H9 (cell line): ENCODE data around the gene KRTAP22-1. TPM values are rescaled to one million over a fixed set of nuclear protein-coding genes. Genes with fewer than 3 reads are reported as not detected.

Source experiments
- DNase-seq: peaks from one replicate; pipeline ENCODE4 v3.0.0-alpha.2; 2017
- H2AFZ ChIP-seq: one replicate; pipeline ENCODE4 v1.6.1; 2013; ENCODE audit warnings: mild to moderate bottlenecking, low read length, control low read depth, moderate library complexity
- H2AK5ac ChIP-seq: 2 replicates; pipeline ENCODE4 v1.6.1; 2013; ENCODE audit warnings: low read length, control low read depth, mixed read lengths; ENCODE audit not compliant: insufficient read length
- H2BK120ac ChIP-seq: one replicate; pipeline ENCODE4 v1.6.1; 2013; ENCODE audit warnings: low read depth, mild to moderate bottlenecking, low read length, control low read depth, inconsistent platforms; ENCODE audit not compliant: poor library complexity, severe bottlenecking
- H2BK12ac ChIP-seq: 2 replicates; pipeline ENCODE4 v1.6.1; 2013; ENCODE audit warnings: low read length, control low read depth, mixed read lengths, low read depth; ENCODE audit not compliant: insufficient read length
- H2BK15ac ChIP-seq: 2 replicates; pipeline ENCODE4 v1.6.1; 2013; ENCODE audit warnings: low read depth, low read length, control low read depth
- H2BK20ac ChIP-seq: one replicate; pipeline ENCODE4 v1.6.1; 2013; ENCODE audit warnings: low read depth, mild to moderate bottlenecking, low read length, control low read depth, inconsistent platforms; ENCODE audit not compliant: poor library complexity, severe bottlenecking
- H2BK5ac ChIP-seq: 2 replicates; pipeline ENCODE4 v1.6.1; 2013; ENCODE audit warnings: low read length, control low read depth, mixed read lengths; ENCODE audit not compliant: insufficient read length
- H3K14ac ChIP-seq: 2 replicates; pipeline ENCODE4 v1.6.1; 2013; ENCODE audit warnings: low read length, control low read depth; ENCODE audit not compliant: insufficient read depth
- H3K18ac ChIP-seq: 2 replicates; pipeline ENCODE4 v1.6.1; 2013; ENCODE audit warnings: low read depth, mild to moderate bottlenecking, mixed read lengths, low read length, control low read depth; ENCODE audit not compliant: insufficient read length
- H3K23ac ChIP-seq: 2 replicates; pipeline ENCODE4 v1.6.1; 2013; ENCODE audit warnings: low read length, control low read depth, mixed read lengths, low read depth; ENCODE audit not compliant: insufficient read length
- H3K23me2 ChIP-seq: 2 replicates; pipeline ENCODE4 v1.6.1; 2013; ENCODE audit warnings: low read depth, mild to moderate bottlenecking, mixed read lengths, low read length, control low read depth; ENCODE audit not compliant: insufficient read length, poor library complexity, severe bottlenecking
- H3K27ac ChIP-seq: 2 replicates; pipeline ENCODE4 v1.5.1; 2013; ENCODE audit warnings: low read length, control low read depth, mixed read lengths, low read depth; ENCODE audit not compliant: insufficient read length
- H3K27me3 ChIP-seq: 2 replicates; pipeline ENCODE4 v1.6.1; 2013; ENCODE audit warnings: low read length, control low read depth, inconsistent platforms; ENCODE audit not compliant: insufficient read depth
- H3K4ac ChIP-seq: 2 replicates; pipeline ENCODE4 v1.6.1; 2013; ENCODE audit warnings: low read depth, mild to moderate bottlenecking, control low read depth, inconsistent platforms, low read length, moderate library complexity
- H3K4me1 ChIP-seq: 2 replicates; pipeline ENCODE4 v1.6.1; 2013; ENCODE audit warnings: low read length, control low read depth, inconsistent platforms; ENCODE audit not compliant: insufficient read depth
- H3K4me2 ChIP-seq: 2 replicates; pipeline ENCODE4 v1.6.1; 2013; ENCODE audit warnings: low read length, control low read depth, mixed read lengths; ENCODE audit not compliant: insufficient read length, insufficient read depth
- H3K56ac ChIP-seq: 2 replicates; pipeline ENCODE4 v1.6.1; 2013; ENCODE audit warnings: low read depth, mild to moderate bottlenecking, mixed read lengths, low read length, control low read depth; ENCODE audit not compliant: insufficient read length
- H3K79me1 ChIP-seq: 2 replicates; pipeline ENCODE4 v1.6.1; 2013; ENCODE audit warnings: low read depth, mild to moderate bottlenecking, moderate library complexity, low read length, control low read depth, inconsistent platforms; ENCODE audit not compliant: insufficient read depth, poor library complexity, severe bottlenecking
- H3K79me2 ChIP-seq: 2 replicates; pipeline ENCODE4 v1.6.1; 2013; ENCODE audit warnings: low read length, control low read depth, inconsistent platforms; ENCODE audit not compliant: insufficient read depth
- H3K9ac ChIP-seq: 2 replicates; pipeline ENCODE4 v1.6.1; 2013; ENCODE audit warnings: low read length, control low read depth, mixed read lengths; ENCODE audit not compliant: insufficient read length; ENCODE audit errors: extremely low read depth
- H3K9me3 ChIP-seq: one replicate; pipeline ENCODE4 v1.6.1; 2013; ENCODE audit warnings: low read depth, low read length, inconsistent platforms; ENCODE audit not compliant: control insufficient read depth
- H3T11ph ChIP-seq: one replicate; pipeline ENCODE4 v1.6.1; 2013; ENCODE audit warnings: mild to moderate bottlenecking, low read length, control low read depth, inconsistent platforms
- H4K20me1 ChIP-seq: one replicate; pipeline ENCODE4 v1.6.1; 2013; ENCODE audit not compliant: control insufficient read depth, insufficient read length, insufficient read depth
- H4K5ac ChIP-seq: 2 replicates; pipeline ENCODE4 v1.6.1; 2013; ENCODE audit warnings: low read depth, mild to moderate bottlenecking, mixed read lengths, low read length, control low read depth; ENCODE audit not compliant: insufficient read length
- H4K8ac ChIP-seq: replicated peaks from 2 replicates; pipeline ENCODE4 v1.6.1; 2013; ENCODE audit warnings: low read length, control low read depth, mixed read lengths, low read depth; ENCODE audit not compliant: insufficient read length
- H4K91ac ChIP-seq: 2 replicates; pipeline ENCODE4 v1.6.1; 2013; ENCODE audit warnings: low read depth, mild to moderate bottlenecking, moderate library complexity, mixed read lengths, low read length, control low read depth; ENCODE audit not compliant: insufficient read length
- H3K27ac Mint-ChIP-seq, 3 experiments: 2 replicates in 2 of 3; 3 replicates in 1 of 3; pipeline ENCODE4 v1.8.0; 2020 to 2021; ENCODE audit warnings: mixed read lengths in 3 of 3, mild to moderate bottlenecking in 1 of 3, moderate library complexity in 1 of 3
- H3K27me3 Mint-ChIP-seq: 2 replicates; pipeline ENCODE4 v1.8.0; 2021; ENCODE audit warnings: low read depth, mild to moderate bottlenecking, moderate library complexity, mixed read lengths
- H3K36me3 Mint-ChIP-seq, 3 experiments: 2 replicates in 2 of 3; 3 replicates in 1 of 3; pipeline ENCODE4 v1.8.0; 2020 to 2021; ENCODE audit warnings: low read depth in 3 of 3, mixed read lengths in 3 of 3; ENCODE audit not compliant: insufficient read depth in 1 of 3
- H3K4me1 Mint-ChIP-seq, 2 experiments: 2 replicates each; pipeline ENCODE4 v1.8.0; 2020; ENCODE audit warnings: mixed read lengths in 2 of 2
- H3K4me3 Mint-ChIP-seq, 2 experiments: 2 replicates in 1 of 2; 3 replicates in 1 of 2; pipeline ENCODE4 v1.8.0; 2020 to 2021; ENCODE audit warnings: mild to moderate bottlenecking in 2 of 2, mixed read lengths in 2 of 2, moderate library complexity in 1 of 2
- H3K9me3 Mint-ChIP-seq, 2 experiments: 2 replicates in 1 of 2; 3 replicates in 1 of 2; pipeline ENCODE4 v1.8.0; 2020; ENCODE audit warnings: mild to moderate bottlenecking in 2 of 2, mixed read lengths in 2 of 2, moderate library complexity in 1 of 2
- CTCF ChIP-seq: fragments of 200-600 bp; sonication (generic); conservative IDR thresholded peaks from 3 replicates; pipeline ENCODE4 v1.8.0; 2021; ENCODE audit warnings: antibody characterized with exemption, mild to moderate bottlenecking
- WGBS: extraction: QIAGEN DNeasy Blood & Tissue Kit; methylation state at CpG from one replicate; pipeline ENCODE4 v1.1.7; 2013; ENCODE audit warnings: missing lambda C conversion rate, low lambda C conversion rate, mixed read lengths; ENCODE audit not compliant: insufficient read length; ENCODE audit errors: extremely low coverage; 5-methylcytosine and 5-hydroxymethylcytosine counted together
- total RNA-seq: library from RNA; stranded (reverse); gene quantifications from 2 replicates; pipeline ENCODE4 v1.2.1, GENCODE V29; 2021

KRTAP22-1 gene
- total RNA-seq, 1 experiment from 2014 or later = not detected

DNA sequence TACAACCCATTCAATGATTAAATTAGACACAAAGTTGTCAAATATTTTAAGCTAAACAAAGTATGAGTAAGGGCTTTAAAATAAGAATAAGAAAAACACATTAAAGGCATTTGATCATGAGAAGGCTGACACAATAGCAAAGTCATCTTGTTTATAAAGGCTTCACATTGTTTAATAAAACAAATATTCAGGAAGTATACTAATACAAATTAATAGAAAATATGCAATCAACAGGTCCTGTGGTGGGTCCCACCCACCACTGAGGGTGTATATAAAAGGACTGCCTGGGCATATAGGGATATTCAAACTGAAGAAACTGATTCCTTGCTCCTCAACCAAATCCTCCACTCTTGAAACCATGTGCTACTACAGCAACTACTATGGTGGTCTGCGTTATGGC is 34.0 kb downstream of the KRTAP22-1 start, which contains the start of gene KRTAP20-2:
Gene KRTAP20-2 (plus strand): TSS at position 301 of the 400 bp plus-strand sequence. CDS start 58 bp downstream, at position 359.
- Histone ChIP-seq H3K23ac (no peak within 1 kb of the TSS), H2BK5ac (no peak within 1 kb of the TSS), H3K4ac (no peak within 1 kb of the TSS), H3K18ac (no peak within 1 kb of the TSS), H3K56ac (no peak within 1 kb of the TSS), H2BK120ac (no peak within 1 kb of the TSS), H3K4me2 (no peak within 1 kb of the TSS), H3K4me1 (no peaks in the 10 kb centered on the region), H4K8ac (no peak within 1 kb of the TSS), H2BK15ac (no peak within 1 kb of the TSS), H2AFZ (no peak within 1 kb of the TSS), H3K9me3 (no peaks in the 10 kb centered on the region), H3K79me2 (no peaks in the 10 kb centered on the region), H3K27me3 (no peaks in the 10 kb centered on the region), H3T11ph (no peak within 1 kb of the TSS), H3K9ac (no peak within 1 kb of the TSS), H4K5ac (no peak within 1 kb of the TSS), H4K91ac (no peak within 1 kb of the TSS), H4K20me1 (no peaks in the 10 kb centered on the region), H2AK5ac (no peak within 1 kb of the TSS), H2BK12ac (no peak within 1 kb of the TSS), H3K27ac (no peak within 1 kb of the TSS), H3K23me2 (no peaks in the 10 kb centered on the region), H3K79me1 (no peaks in the 10 kb centered on the region), H2BK20ac (no peak within 1 kb of the TSS), H3K14ac (no peak within 1 kb of the TSS)
- no peak within 1 kb of the TSS for H3K4me3 Mint-ChIP-seq
- peaks cover 0 to 34% (median 0%) of the 10 kb centered on the region in 3 experiments; a peak in 2 of 7 replicates for H3K36me3 Mint-ChIP-seq
- TF ChIP-seq CTCF = no peak
- no peak within 1 kb of the TSS for H3K27ac Mint-ChIP-seq
- no CpG with 5 or more reads among the region's 1 CpG for WGBS
- H3K27me3 Mint-ChIP-seq = peaks cover 4% of the 10 kb centered on the region
- H3K9me3 Mint-ChIP-seq = peaks cover 2 to 21% of the 10 kb centered on the region in 2 experiments; a peak in 2 of 5 replicates
- DNase-seq = no peak
- no peaks in the 10 kb centered on the region for H3K4me1 Mint-ChIP-seq
